ENCODE measurements around the gene ZBTB16.
A peak's percentile ranks its signal among the peaks of the same experiment; 100 is the strongest.

Gene ZBTB16

GRCh38 chr11:114171257-114172054 is 111.9 kb downstream of the ZBTB16 start:
- DNase-seq, result no peak

- DNase-seq, result no peak
These were observed 112.7 kb downstream of the ZBTB16 start for GRCh38 chr11:114172055-114172861.

- DNase-seq, result no peak
These were observed 113.4 kb downstream of the ZBTB16 start for GRCh38 chr11:114172871-114173444.

- no peak for DNase-seq
These were observed 114.3 kb downstream of the ZBTB16 start for GRCh38 chr11:114173843-114174242.

DNA sequence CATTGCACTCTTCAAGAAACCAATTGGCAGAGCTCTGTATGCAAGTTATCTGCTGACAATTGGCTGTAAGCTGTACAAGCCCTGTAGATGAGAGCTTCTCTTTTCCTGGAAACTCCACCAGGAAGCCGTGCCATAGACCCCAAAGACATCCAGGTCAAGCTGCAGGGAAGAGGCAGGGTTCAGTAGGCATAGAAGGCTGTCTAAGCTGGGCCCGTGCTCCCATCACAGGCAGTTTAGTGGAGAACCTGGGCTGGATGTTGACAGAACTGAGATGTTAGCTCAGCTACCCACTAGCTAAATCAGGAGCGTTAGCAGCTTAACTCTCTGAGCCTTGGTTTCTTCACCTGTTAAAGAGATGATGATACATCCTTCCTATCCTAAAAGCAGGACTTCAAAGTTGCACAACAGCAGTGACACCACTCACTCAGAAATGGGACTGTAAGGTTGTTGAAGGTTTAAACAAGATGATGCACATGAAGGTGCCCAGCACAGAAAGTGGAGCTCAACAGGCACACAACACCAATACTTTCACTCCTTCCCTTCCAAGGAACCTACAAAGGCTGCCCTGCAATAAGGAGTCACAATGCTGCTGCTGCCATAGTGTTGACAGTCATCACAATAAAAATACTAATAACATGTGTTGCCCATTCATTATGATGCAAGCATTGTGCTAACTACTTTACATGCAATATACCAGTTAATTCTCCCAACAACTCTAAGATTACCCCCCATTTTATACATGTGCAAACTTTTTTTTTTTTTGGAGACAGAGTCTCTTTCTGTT is 115.4 kb downstream of the ZBTB16 start:
- DNase-seq, result no peak

DNA sequence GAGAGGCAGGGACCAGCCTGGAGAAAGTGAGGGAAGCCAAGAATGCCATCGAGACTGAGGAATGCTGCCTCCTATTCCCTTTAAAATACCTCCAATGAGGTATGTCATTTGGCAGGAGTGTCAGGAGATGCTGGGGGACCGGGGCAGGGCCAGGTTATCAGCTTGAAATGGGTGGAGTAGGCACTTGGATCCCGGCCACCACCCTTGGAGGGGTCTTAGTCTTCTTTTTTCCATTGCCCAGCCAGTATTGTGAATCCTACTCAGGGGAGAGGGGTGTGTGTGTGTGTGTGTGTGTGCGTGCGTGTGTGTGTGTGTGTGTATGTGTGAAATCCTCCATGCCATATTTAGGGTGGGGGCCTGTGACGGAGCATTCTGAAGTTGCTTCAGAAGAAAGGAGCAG is 116.2 kb downstream of the ZBTB16 start:
- DNase-seq, result no peak

GRCh38 chr11:114176321-114176720 is 116.8 kb downstream of the ZBTB16 start:
- no peak for DNase-seq

DNA sequence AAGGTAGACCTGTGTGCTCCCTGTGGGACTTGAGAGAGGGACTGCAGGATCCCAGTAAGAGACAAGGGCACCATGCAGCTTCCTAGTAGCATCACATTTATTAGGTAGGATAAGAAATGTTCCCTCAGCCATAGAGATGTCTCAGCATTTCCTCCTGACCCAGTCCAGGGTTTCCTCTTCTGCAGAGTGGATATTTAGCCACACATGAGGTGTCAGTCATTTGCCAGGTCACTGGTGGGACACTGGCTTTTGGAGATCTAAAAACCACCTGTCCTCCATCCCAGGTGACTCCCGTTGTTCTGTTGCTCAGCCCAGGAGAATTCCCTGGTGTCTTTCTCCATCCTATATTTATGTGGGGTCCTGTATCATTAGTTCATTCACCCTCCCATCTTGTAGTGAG is 119.1 kb downstream of the ZBTB16 start:
- no peak for DNase-seq

DNA sequence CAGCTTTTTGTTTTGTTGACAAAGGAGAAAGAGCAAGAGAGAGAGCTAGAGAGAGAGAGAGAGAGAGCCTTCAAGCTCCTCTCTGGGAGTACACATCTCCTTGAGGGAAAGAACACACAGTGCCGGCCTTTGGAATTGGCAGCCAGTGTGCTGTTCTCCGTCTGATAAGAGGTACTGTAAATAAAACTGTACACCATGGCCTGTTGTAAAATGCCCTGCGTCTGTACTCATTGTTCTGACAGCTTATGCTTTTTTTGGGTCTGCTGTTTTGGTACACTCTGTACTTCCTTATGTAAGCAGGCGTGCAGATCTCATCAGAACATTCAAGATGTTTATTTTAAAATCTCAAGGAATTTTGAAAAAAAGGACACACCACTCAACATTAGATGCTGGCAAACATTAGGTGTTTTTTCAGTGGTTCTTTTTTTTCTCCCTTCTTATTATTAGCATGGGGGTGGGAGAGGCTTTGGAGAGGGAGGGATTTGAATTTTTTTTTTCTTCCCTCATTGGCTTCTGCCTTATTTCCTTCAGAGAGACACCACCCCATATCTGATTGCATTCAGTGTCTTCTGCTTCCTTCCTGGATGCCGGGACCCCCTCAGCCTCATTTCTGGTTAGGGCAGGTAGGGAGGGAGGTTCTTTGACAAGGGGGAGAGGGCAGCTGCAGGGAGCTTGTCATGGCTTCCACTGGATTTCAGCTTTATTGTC is 119.9 kb downstream of the ZBTB16 start:
- DNase-seq, result peak; percentile 66

DNA sequence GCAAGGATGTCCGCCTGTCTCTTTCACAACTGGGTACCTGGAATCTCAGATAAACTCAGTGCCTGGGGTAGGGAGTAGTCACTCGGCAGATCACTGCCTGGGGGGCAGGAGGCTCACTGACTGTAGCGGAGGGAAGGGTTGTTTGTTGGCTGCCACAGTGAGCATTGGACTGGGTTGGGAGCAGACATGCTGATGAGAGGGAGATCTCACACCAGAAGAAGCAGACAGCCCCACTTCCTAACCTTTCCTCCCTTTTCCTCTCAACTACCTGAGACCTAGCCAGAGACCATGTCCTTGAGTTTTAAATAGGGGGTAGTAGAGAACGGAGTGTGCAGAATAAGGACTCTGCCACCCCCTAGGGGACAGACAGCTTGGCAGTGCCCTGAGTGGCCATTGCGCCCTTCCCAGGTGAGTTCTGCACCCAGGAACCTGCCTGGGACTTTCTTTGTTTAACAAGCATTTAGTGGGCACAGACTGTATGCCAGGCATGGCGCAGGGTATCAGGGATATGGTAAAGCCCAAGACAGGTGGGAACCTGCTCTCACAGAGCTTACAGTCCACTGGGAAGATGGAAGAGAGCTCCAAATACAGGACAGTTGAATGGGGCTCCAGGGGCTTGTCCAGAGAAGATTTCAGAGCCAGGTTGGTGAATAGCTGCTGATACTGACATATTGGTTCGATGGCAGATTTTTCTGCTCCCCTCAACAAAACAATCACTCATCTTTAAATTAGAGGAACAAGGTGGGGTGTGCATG is 121.0 kb downstream of the ZBTB16 start:
- peak; percentile 50 for DNase-seq

DNA sequence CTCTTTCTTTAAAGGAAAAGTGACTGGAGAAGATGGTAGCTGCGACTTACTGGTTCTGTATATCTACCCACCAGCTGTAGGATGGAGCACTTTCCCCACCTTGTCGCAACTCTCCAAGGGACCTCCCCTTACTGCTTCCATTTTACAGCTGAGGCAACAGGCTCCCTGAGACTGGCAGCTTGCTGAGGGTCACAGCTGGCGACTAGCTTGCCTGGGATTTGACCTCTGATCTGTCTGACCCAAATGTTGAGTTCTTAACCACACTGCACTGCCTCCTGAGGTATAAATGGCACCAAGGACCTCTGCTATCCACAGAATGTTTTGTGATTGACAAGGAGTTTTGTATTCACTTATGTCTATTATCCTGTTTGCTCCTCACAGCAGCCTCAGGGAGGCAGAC is 121.7 kb downstream of the ZBTB16 start:
- DNase-seq, result no peak

DNA sequence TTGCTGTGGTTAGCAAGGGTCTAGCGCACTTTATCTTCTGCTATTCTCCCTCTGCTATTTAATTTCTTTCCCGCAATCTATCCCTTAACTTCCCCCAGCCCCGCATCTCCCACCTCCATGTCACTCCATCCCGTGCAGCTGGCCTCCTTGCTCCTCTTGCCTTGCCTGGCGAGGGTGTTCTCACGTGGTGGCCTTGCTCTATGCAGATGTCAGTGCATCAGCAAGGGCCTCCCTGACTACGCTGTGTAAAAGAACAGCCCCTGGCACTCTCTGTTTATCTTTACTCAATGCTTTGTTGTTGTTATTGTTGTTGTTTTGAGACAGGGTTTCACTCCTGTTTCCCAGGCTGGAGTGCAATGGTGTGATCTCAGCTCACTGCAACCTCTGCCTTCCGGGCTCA is 122.2 kb downstream of the ZBTB16 start:
- DNase-seq, result no peak

GRCh38 chr11:114182471-114183043 is 123.0 kb downstream of the ZBTB16 start:
- no peak for DNase-seq

- DNase-seq, result no peak
These were observed 123.6 kb downstream of the ZBTB16 start for GRCh38 chr11:114183044-114183511.

- DNase-seq, result no peak
These were observed 125.9 kb downstream of the ZBTB16 start for GRCh38 chr11:114185436-114185835.

DNA sequence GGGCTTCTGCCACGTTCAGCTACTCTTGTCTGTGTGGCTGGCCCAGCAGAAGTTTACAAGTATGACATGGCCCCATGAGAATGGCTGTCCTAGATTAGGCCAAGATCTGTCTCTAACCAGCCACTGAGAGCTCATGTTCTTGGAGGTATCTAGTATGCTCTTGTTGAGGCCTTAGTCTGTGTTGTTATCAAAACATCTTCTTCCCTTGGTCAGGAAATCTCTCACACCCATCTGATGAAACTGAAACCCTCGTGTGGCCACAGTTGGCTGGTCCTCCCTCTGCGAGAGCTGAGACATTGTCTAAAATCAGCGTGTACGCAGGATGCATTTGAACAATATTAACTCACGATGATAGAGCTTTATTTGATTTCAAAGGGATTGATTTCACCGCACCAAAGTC is 127.7 kb downstream of the ZBTB16 start:
- DNase-seq, result no peak

- no peak for DNase-seq
These were observed 129.5 kb downstream of the ZBTB16 start for GRCh38 chr11:114188851-114189570.

DNA sequence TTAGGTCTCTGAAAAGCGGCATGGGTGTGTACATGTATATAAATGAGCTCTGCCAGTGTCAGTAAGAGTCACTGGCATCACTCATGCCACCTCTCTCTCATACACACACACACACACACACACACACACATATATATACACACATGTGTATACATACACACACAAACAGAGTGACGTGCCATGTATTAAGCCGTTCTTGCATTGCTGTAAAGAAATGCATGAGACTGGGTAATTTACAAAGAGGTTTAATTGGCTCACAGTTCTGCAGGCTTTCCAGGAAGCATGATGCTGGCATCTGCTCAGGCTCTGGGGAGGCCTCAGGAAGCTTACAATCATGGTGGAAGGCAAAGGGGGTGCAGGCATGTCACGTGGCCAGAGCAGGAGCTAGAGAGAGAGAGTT is 131.1 kb downstream of the ZBTB16 start:
- DNase-seq, result no peak

DNA sequence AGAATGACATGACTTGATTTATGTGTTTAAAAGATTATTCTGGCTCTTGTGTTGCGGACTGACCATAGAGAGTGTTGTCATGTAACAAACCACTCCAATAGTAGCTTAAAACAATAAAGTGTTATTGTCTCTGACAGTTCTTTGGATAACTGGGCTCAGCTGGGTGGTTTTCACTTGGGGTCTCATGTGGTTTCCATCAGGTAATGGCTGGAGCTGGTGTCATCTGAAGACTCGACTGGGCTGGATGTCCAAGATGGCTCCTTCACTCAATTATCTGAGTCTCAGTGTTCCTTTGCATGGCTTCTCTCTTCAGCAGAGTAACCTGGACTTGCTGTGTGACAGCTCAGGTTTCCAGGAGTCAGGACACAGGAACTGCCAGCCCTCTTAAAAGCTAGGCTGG is 132.4 kb downstream of the ZBTB16 start:
- DNase-seq, result no peak

GRCh38 chr11:114192841-114193389 is 133.4 kb downstream of the ZBTB16 start:
- DNase-seq, result no peak

All from midbrain (tissue), 1 donor.